Stimulated activated CD8-positive, alpha-beta memory T cell treated with anti-CD3 and anti-CD28 coated beads, Interleukin-15, amount 100 ng/mL, for 24 hours (primary cell): ENCODE results near the gene PTPRD.

ENCODE experiments used
- DNase-seq: peaks from one replicate; pipeline ENCODE4 v3.0.0-alpha.2; 2020; ENCODE audit warnings: low read depth

PTPRD gene

GRCh38 chr9:10612641-10613398, at the start of gene PTPRD:
TSS of gene PTPRD (minus strand) at chr9:10613002.
- DNase-seq = no peak

- DNase-seq = no peak
These were observed 49.2 kb upstream of the PTPRD start for GRCh38 chr9:10661994-10662393.

GRCh38 chr9:10661376-10661775, 48.6 kb upstream of the PTPRD start:
- DNase-seq = no peak

- DNase-seq = no peak
These were observed 38.2 kb upstream of the PTPRD start for GRCh38 chr9:10651012-10651411.

- DNase-seq = no peak
These were observed 36.3 kb upstream of the PTPRD start for GRCh38 chr9:10649076-10649475.

GRCh38 chr9:10633785-10634184, 21.0 kb upstream of the PTPRD start:
- no peak for DNase-seq

GRCh38 chr9:10614196-10614800, 1.5 kb upstream of the PTPRD start:
- no peak for DNase-seq

GRCh38 chr9:10613419-10613818, 617 bp upstream of the PTPRD start:
- no peak for DNase-seq

- DNase-seq = no peak
These were observed 7.4 kb downstream of the PTPRD start for GRCh38 chr9:10605388-10605787.

- no peak for DNase-seq
These were observed 7.9 kb downstream of the PTPRD start for GRCh38 chr9:10604927-10605326.

- no peak for DNase-seq
These were observed 15.0 kb downstream of the PTPRD start for GRCh38 chr9:10597801-10598200.

GRCh38 chr9:10594482-10594881, 18.3 kb downstream of the PTPRD start:
- no peak for DNase-seq

GRCh38 chr9:10586407-10586806, 26.4 kb downstream of the PTPRD start:
- DNase-seq = no peak

GRCh38 chr9:10571699-10572098, 41.1 kb downstream of the PTPRD start:
- no peak for DNase-seq

- DNase-seq = no peak
These were observed 46.0 kb downstream of the PTPRD start for GRCh38 chr9:10566848-10567247.

- DNase-seq = no peak
These were observed 50.0 kb downstream of the PTPRD start for GRCh38 chr9:10562581-10563343.

- no peak for DNase-seq
These were observed 64.5 kb downstream of the PTPRD start for GRCh38 chr9:10548348-10548747.

GRCh38 chr9:10538073-10538472, 74.7 kb downstream of the PTPRD start:
- DNase-seq = no peak

- DNase-seq = no peak
These were observed 78.0 kb downstream of the PTPRD start for GRCh38 chr9:10534850-10535249.

GRCh38 chr9:10525972-10526371, 86.8 kb downstream of the PTPRD start:
- no peak for DNase-seq

- DNase-seq = no peak
These were observed 89.6 kb downstream of the PTPRD start for GRCh38 chr9:10523164-10523563.

- DNase-seq = no peak
These were observed 100.7 kb downstream of the PTPRD start for GRCh38 chr9:10512144-10512543.

- no peak for DNase-seq
These were observed 123.9 kb downstream of the PTPRD start for GRCh38 chr9:10488937-10489336.
